HEK293 (cell line): ENCODE measurements around the gene CD79A.

Source experiments
- FEZF1 ChIP-seq: fragments of 450-650 bp; formaldehyde crosslinking; IDR thresholded peaks from 2 replicates; pipeline ENCODE4 v1.5.1; 2016; ENCODE audit warnings: missing biosample characterization, missing genetic modification characterization
- HOXC10 ChIP-seq: sonication (generic); formaldehyde crosslinking; IDR thresholded peaks from 2 replicates; pipeline ENCODE4 v1.8.1; 2023; ENCODE audit warnings: mild to moderate bottlenecking, missing genetic modification reagents
- IKZF3 ChIP-seq: fragments of 450-650 bp; IDR thresholded peaks from 2 replicates; pipeline ENCODE4 v1.5.0; 2018; ENCODE audit warnings: missing biosample characterization, mild to moderate bottlenecking, missing genetic modification characterization, moderate library complexity
- OSR2 ChIP-seq: fragments of 450-650 bp; formaldehyde crosslinking; IDR thresholded peaks from 2 replicates; pipeline ENCODE4 v1.5.1; 2016; ENCODE audit warnings: missing biosample characterization, missing genetic modification characterization
- OVOL3 ChIP-seq: fragments of 450-650 bp; formaldehyde crosslinking; IDR thresholded peaks from 2 replicates; pipeline ENCODE4 v1.5.1; 2016; ENCODE audit warnings: missing biosample characterization, missing genetic modification characterization
- REST ChIP-seq: fragments of 450-650 bp; formaldehyde crosslinking; IDR thresholded peaks from 2 replicates; pipeline ENCODE4 v1.5.1; 2016; ENCODE audit warnings: missing biosample characterization, missing genetic modification characterization
- SALL2 ChIP-seq: fragments of 450-650 bp; formaldehyde crosslinking; IDR thresholded peaks from 2 replicates; pipeline ENCODE4 v1.5.0; 2017; ENCODE audit warnings: missing biosample characterization, mild to moderate bottlenecking, missing genetic modification characterization, borderline replicate concordance
- ZFP3 ChIP-seq: fragments of 450-650 bp; formaldehyde crosslinking; IDR thresholded peaks from 2 replicates; pipeline ENCODE4 v1.5.1; 2016; ENCODE audit warnings: low read depth, missing biosample characterization, missing genetic modification characterization
- ZNF24 ChIP-seq: fragments of 450-650 bp; formaldehyde crosslinking; IDR thresholded peaks from 2 replicates; pipeline ENCODE4 v1.5.1; 2016; ENCODE audit warnings: missing biosample characterization, missing genetic modification characterization
- ZNF324 ChIP-seq: fragments of 450-650 bp; formaldehyde crosslinking; IDR thresholded peaks from 2 replicates; pipeline ENCODE4 v1.5.1; 2016; ENCODE audit warnings: missing biosample characterization, missing genetic modification characterization
- ZNF48 ChIP-seq: fragments of 450-650 bp; formaldehyde crosslinking; IDR thresholded peaks from 2 replicates; pipeline ENCODE4 v1.5.1; 2016; ENCODE audit warnings: missing biosample characterization, missing genetic modification characterization
- ZNF501 ChIP-seq: fragments of 450-650 bp; formaldehyde crosslinking; IDR thresholded peaks from 2 replicates; pipeline ENCODE4 v1.5.1; 2016; ENCODE audit warnings: missing biosample characterization, missing genetic modification characterization
- ZNF530 ChIP-seq: fragments of 450-650 bp; formaldehyde crosslinking; IDR thresholded peaks from 2 replicates; pipeline ENCODE4 v1.5.1; 2016; ENCODE audit warnings: low read depth, missing biosample characterization, missing genetic modification characterization
- ZNF544 ChIP-seq: fragments of 450-650 bp; formaldehyde crosslinking; IDR thresholded peaks from 2 replicates; pipeline ENCODE4 v1.5.0; 2017; ENCODE audit warnings: missing biosample characterization, missing genetic modification characterization
- ZNF558 ChIP-seq: fragments of 450-650 bp; formaldehyde crosslinking; IDR thresholded peaks from 2 replicates; pipeline ENCODE4 v1.5.1; 2016; ENCODE audit warnings: missing biosample characterization, missing genetic modification characterization
- ZNF560 ChIP-seq: fragments of 450-650 bp; formaldehyde crosslinking; IDR thresholded peaks from 2 replicates; pipeline ENCODE4 v1.5.1; 2017; ENCODE audit warnings: missing biosample characterization, missing genetic modification characterization, borderline replicate concordance
- ZNF654 ChIP-seq: fragments of 450-650 bp; formaldehyde crosslinking; IDR thresholded peaks from 2 replicates; pipeline ENCODE4 v1.5.1; 2016; ENCODE audit warnings: low read depth, missing biosample characterization, missing genetic modification characterization
- ZNF768 ChIP-seq: fragments of 450-650 bp; formaldehyde crosslinking; IDR thresholded peaks from 2 replicates; pipeline ENCODE4 v1.5.1; 2018; ENCODE audit warnings: missing biosample characterization, mild to moderate bottlenecking, missing genetic modification characterization
- ZNF837 ChIP-seq: fragments of 450-650 bp; formaldehyde crosslinking; IDR thresholded peaks from 2 replicates; pipeline ENCODE4 v1.5.1; 2016; ENCODE audit warnings: missing biosample characterization, missing genetic modification characterization
- ZSCAN23 ChIP-seq: fragments of 450-650 bp; formaldehyde crosslinking; IDR thresholded peaks from 2 replicates; pipeline ENCODE4 v1.5.1; 2016; ENCODE audit warnings: missing biosample characterization, missing genetic modification characterization
- TF ChIP-seq, protein P1 (sequence below): fragments of 450-650 bp; formaldehyde crosslinking; IDR thresholded peaks from 2 replicates; pipeline ENCODE4 v1.5.1; 2016; ENCODE audit warnings: missing biosample characterization, missing genetic modification characterization, low read depth
- TF ChIP-seq, protein P2 (sequence below): fragments of 450-650 bp; formaldehyde crosslinking; IDR thresholded peaks from 2 replicates; pipeline ENCODE4 v1.5.1; 2016; ENCODE audit warnings: missing biosample characterization, missing genetic modification characterization
- TF ChIP-seq, protein P3 (sequence below): fragments of 450-650 bp; formaldehyde crosslinking; IDR thresholded peaks from 2 replicates; pipeline ENCODE4 v1.5.1; 2016; ENCODE audit warnings: missing biosample characterization, missing genetic modification characterization
- TF ChIP-seq, protein P4 (sequence below): fragments of 450-650 bp; formaldehyde crosslinking; IDR thresholded peaks from 2 replicates; pipeline ENCODE4 v1.5.1; 2016; ENCODE audit warnings: missing biosample characterization, missing genetic modification characterization

CD79A gene

DNA sequence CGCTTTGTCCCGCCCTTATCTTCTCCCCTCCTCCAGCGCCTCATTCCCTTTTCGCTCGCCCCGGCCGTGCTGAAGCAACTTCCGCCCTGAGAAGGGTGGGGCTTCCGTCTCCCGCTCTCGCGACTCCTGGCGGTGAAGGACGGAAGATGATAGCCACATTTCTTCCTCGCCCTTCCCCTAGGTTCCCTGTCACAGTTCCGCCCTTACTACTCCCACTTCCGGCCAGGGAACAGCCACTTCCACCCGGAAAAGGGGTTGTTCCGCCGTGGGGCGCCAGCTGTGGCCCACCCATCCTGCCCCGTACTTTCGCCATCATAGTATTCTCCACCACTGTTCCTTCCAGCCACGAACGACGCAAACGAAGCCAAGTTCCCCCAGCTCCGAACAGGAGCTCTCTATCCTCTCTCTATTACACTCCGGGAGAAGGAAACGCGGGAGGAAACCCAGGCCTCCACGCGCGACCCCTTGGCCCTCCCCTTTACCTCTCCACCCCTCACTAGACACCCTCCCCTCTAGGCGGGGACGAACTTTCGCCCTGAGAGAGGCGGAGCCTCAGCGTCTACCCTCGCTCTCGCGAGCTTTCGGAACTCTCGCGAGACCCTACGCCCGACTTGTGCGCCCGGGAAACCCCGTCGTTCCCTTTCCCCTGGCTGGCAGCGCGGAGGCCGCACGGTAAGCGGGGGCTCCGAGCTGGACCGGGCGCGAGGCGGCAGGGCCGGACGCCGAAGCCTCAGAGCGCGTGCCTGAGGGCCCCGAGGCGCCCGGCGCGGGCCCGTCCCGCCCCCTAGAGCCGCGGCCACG, 17.3 kb upstream of the CD79A start, which contains the start of gene RPS19 (continued):
- TF ChIP-seq, protein P1, sequence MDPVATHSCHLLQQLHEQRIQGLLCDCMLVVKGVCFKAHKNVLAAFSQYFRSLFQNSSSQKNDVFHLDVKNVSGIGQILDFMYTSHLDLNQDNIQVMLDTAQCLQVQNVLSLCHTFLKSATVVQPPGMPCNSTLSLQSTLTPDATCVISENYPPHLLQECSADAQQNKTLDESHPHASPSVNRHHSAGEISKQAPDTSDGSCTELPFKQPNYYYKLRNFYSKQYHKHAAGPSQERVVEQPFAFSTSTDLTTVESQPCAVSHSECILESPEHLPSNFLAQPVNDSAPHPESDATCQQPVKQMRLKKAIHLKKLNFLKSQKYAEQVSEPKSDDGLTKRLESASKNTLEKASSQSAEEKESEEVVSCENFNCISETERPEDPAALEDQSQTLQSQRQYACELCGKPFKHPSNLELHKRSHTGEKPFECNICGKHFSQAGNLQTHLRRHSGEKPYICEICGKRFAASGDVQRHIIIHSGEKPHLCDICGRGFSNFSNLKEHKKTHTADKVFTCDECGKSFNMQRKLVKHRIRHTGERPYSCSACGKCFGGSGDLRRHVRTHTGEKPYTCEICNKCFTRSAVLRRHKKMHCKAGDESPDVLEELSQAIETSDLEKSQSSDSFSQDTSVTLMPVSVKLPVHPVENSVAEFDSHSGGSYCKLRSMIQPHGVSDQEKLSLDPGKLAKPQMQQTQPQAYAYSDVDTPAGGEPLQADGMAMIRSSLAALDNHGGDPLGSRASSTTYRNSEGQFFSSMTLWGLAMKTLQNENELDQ (tag by site-specific recombination) = no peak
- TF ChIP-seq ZNF558 (tag by site-specific recombination) = no peak
- TF ChIP-seq ZNF501 (tag by site-specific recombination) = peak; percentile 98
- no peak for TF ChIP-seq ZNF560 (tag by site-specific recombination)
- TF ChIP-seq, protein P2, sequence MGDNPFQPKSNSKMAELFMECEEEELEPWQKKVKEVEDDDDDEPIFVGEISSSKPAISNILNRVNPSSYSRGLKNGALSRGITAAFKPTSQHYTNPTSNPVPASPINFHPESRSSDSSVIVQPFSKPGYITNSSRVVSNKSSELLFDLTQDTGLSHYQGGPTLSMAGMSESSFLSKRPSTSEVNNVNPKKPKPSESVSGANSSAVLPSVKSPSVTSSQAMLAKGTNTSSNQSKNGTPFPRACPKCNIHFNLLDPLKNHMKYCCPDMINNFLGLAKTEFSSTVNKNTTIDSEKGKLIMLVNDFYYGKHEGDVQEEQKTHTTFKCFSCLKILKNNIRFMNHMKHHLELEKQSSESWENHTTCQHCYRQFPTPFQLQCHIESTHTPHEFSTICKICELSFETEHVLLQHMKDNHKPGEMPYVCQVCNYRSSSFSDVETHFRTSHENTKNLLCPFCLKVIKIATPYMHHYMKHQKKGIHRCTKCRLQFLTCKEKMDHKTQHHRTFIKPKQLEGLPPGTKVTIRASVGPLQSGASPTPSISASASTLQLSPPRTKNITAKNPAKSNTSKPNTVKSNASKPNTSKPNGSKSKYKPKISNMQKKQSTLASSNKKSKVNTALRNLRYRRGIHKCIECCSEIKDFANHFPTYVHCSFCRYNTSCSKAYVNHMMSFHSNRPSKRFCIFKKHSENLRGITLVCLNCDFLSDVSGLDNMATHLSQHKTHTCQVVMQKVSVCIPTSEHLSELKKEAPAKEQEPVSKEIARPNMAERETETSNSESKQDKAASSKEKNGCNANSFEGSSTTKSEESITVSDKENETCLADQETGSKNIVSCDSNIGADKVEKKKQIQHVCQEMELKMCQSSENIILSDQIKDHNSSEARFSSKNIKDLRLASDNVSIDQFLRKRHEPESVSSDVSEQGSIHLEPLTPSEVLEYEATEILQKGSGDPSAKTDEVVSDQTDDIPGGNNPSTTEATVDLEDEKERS = no peak
- no peak for TF ChIP-seq ZNF768 (tag by site-specific recombination)
- 0 out of 2 replicates have a peak, but pooled peaks have one; percentile 58 for TF ChIP-seq REST (tag by site-specific recombination)
- 0 out of 2 replicates have a peak, but pooled peaks have one; percentile 31 for TF ChIP-seq OVOL3 (tag by site-specific recombination)
- TF ChIP-seq HOXC10 (CRISPR knock-in tag) = no peak
- TF ChIP-seq IKZF3 (tag by site-specific recombination) = peak; percentile 99
- TF ChIP-seq, protein P3, sequence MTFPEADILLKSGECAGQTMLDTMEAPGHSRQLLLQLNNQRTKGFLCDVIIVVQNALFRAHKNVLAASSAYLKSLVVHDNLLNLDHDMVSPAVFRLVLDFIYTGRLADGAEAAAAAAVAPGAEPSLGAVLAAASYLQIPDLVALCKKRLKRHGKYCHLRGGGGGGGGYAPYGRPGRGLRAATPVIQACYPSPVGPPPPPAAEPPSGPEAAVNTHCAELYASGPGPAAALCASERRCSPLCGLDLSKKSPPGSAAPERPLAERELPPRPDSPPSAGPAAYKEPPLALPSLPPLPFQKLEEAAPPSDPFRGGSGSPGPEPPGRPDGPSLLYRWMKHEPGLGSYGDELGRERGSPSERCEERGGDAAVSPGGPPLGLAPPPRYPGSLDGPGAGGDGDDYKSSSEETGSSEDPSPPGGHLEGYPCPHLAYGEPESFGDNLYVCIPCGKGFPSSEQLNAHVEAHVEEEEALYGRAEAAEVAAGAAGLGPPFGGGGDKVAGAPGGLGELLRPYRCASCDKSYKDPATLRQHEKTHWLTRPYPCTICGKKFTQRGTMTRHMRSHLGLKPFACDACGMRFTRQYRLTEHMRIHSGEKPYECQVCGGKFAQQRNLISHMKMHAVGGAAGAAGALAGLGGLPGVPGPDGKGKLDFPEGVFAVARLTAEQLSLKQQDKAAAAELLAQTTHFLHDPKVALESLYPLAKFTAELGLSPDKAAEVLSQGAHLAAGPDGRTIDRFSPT = no peak
- peak; percentile 95 for TF ChIP-seq ZNF324
- no peak for TF ChIP-seq ZNF530 (tag by site-specific recombination)
- no peak for TF ChIP-seq ZNF544 (tag by site-specific recombination)
- no peak for TF ChIP-seq OSR2 (tag by site-specific recombination)
- peak; percentile 51; the same call in 1 of the 2 replicates for TF ChIP-seq FEZF1
- peak; percentile 20; the same call in 1 of the 2 replicates for TF ChIP-seq ZSCAN23 (tag by site-specific recombination)
- no peak for TF ChIP-seq SALL2 (tag by site-specific recombination)
- no peak for TF ChIP-seq ZNF837 (tag by site-specific recombination)
- TF ChIP-seq ZNF48 (tag by site-specific recombination) = no peak
- no peak for TF ChIP-seq ZFP3 (tag by site-specific recombination)
- TF ChIP-seq ZNF24 (tag by site-specific recombination) = peak; percentile 95
- TF ChIP-seq, protein P4, sequence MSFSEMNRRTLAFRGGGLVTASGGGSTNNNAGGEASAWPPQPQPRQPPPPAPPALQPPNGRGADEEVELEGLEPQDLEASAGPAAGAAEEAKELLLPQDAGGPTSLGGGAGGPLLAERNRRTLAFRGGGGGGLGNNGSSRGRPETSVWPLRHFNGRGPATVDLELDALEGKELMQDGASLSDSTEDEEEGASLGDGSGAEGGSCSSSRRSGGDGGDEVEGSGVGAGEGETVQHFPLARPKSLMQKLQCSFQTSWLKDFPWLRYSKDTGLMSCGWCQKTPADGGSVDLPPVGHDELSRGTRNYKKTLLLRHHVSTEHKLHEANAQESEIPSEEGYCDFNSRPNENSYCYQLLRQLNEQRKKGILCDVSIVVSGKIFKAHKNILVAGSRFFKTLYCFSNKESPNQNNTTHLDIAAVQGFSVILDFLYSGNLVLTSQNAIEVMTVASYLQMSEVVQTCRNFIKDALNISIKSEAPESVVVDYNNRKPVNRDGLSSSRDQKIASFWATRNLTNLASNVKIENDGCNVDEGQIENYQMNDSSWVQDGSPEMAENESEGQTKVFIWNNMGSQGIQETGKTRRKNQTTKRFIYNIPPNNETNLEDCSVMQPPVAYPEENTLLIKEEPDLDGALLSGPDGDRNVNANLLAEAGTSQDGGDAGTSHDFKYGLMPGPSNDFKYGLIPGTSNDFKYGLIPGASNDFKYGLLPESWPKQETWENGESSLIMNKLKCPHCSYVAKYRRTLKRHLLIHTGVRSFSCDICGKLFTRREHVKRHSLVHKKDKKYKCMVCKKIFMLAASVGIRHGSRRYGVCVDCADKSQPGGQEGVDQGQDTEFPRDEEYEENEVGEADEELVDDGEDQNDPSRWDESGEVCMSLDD (tag by site-specific recombination) = peak; percentile 99
- no peak for TF ChIP-seq ZNF654 (tag by site-specific recombination)
